Karpas-422 (cell line): ENCODE measurements around the gene MT1A. TPM values are rescaled to one million over a fixed set of nuclear protein-coding genes. Genes with fewer than 3 reads are reported as not detected.
A peak's percentile ranks its signal among the peaks of the same experiment; 100 is the strongest.

Experiments
- DNase-seq: peaks from one replicate; pipeline ENCODE4 v3.0.0-alpha.2; 2015
- H2AFZ ChIP-seq: fragments of 200-600 bp; sonication (generic); 2 replicates; pipeline ENCODE4 v1.6.1; 2014; ENCODE audit warnings: antibody characterized with exemption, low read length, mixed read lengths
- H3K27ac ChIP-seq: fragments of 200-600 bp; sonication (generic); 2 replicates; pipeline ENCODE4 v1.5.1; 2014; ENCODE audit warnings: mild to moderate bottlenecking, low read length, moderate library complexity
- H3K27me3 ChIP-seq: fragments of 200-600 bp; sonication (generic); 2 replicates; pipeline ENCODE4 v1.6.1; 2014; ENCODE audit warnings: low read length, mixed read lengths
- H3K36me3 ChIP-seq: fragments of 200-600 bp; sonication (generic); 2 replicates; pipeline ENCODE4 v1.6.1; 2014; ENCODE audit warnings: low read length, mixed read lengths; ENCODE audit not compliant: insufficient read depth
- H3K4me1 ChIP-seq: fragments of 200-600 bp; sonication (generic); 2 replicates; pipeline ENCODE4 v1.6.1; 2014; ENCODE audit warnings: mild to moderate bottlenecking, low read length, mixed read lengths
- H3K4me2 ChIP-seq: fragments of 200-600 bp; sonication (generic); 2 replicates; pipeline ENCODE4 v1.6.1; 2014; ENCODE audit warnings: low read length, low read depth, mild to moderate bottlenecking; ENCODE audit not compliant: poor library complexity, severe bottlenecking
- H3K4me3 ChIP-seq: fragments of 200-600 bp; sonication (generic); 2 replicates; pipeline ENCODE4 v1.5.1; 2014; ENCODE audit warnings: mild to moderate bottlenecking, antibody characterized with exemption, low read length, mixed read lengths
- H3K79me2 ChIP-seq: fragments of 200-600 bp; sonication (generic); 2 replicates; pipeline ENCODE4 v1.6.1; 2014; ENCODE audit warnings: mild to moderate bottlenecking, low read length, mixed read lengths
- H3K9ac ChIP-seq: fragments of 200-600 bp; sonication (generic); 2 replicates; pipeline ENCODE4 v1.6.0; 2014; ENCODE audit warnings: low read length
- H3K9me2 ChIP-seq: fragments of 200-600 bp; sonication (generic), shearing (Covaris generic); replicated peaks from 2 replicates; pipeline ENCODE4 v1.6.0; 2014; ENCODE audit warnings: mild to moderate bottlenecking, low read length, moderate library complexity; ENCODE audit not compliant: insufficient read depth
- H3K9me3 ChIP-seq: fragments of 300-700, 200-600 bp; sonication (generic); 2 replicates; pipeline ENCODE4 v1.6.1; 2014; ENCODE audit warnings: low read length, mixed read lengths
- H4K20me1 ChIP-seq: fragments of 200-600 bp; sonication (generic); 2 replicates; pipeline ENCODE4 v1.6.1; 2014; ENCODE audit warnings: mild to moderate bottlenecking, antibody characterized with exemption, low read length, low read depth; ENCODE audit not compliant: insufficient read depth
- total RNA-seq: library from RNA; depleted of rRNA; stranded (reverse); fragments of >200 nt; shearing (Covaris generic); gene quantifications from 2 replicates; pipeline ENCODE4 v1.2.3, GENCODE V29; 2014; ENCODE audit warnings: low replicate concordance

MT1A gene
- total RNA-seq, 1 experiment from 2014 or later, result not detected

DNA sequence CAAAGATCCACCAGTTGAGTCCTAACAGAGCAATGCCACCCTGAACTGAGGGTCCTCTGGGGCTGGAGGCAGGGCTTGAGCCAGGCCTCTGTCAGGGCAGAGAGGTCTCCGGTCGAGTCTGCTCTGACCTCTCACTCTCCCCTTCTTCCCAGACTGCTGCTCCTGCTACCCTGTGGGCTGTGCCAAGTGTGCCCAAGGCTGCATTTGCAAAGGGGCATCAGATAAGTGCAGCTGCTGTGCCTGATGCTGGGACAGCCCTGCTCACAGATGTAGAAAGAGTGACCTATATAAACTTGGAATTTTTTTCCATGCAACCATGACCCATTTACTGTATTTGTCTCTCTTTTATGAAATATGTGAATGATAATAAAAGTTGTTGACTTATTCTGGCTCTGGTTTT is 10.8 kb downstream of the MT1A start:
- no peak overlapping the region for H3K27ac ChIP-seq
- no peak overlapping the region for H3K4me2 ChIP-seq

DNA sequence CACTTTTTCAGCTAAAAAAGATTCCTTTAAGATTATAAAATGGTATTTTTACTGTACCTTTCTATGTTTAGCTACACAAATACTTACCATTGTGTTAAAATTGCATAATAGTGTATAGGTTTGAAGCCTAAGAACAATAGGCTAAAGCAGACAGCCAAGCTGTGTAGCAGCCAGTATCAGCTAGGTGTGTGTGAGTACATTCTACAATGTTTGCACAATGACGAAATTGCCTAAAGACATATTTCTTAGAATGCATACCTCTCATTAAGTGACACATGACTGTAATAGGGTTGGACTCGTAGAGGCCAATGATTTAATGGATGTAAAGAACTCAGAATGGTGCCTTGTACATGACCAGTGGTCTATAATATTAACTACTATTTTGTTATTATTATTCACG is 11.4 kb downstream of the MT1A start:
- Histone ChIP-seq H3K4me3 (no peak overlapping the region), H3K4me1 (peaks cover 52% of the 10 kb centered on the region), H3K4me2 (no peak overlapping the region), H3K27ac (no peak overlapping the region), H4K20me1 (no peaks in the 10 kb centered on the region), H3K9me2 (no peaks in the 10 kb centered on the region), H3K9ac (no peak overlapping the region), H3K36me3 (no peaks in the 10 kb centered on the region), H3K79me2 (no peaks in the 10 kb centered on the region), H3K9me3 (no peaks in the 10 kb centered on the region), H2AFZ (no peak overlapping the region), H3K27me3 (no peaks in the 10 kb centered on the region)
- DNase-seq, result no peak

More for the DNA sequence above, 10.8 kb downstream of the MT1A start:
- H3K4me1 ChIP-seq, result peaks cover 55% of the 10 kb centered on the region
- H3K79me2 ChIP-seq, result no peaks in the 10 kb centered on the region
- H3K9me3 ChIP-seq, result no peaks in the 10 kb centered on the region
- H3K9ac ChIP-seq, result no peak overlapping the region
- no peak overlapping the region for H3K4me3 ChIP-seq
- H4K20me1 ChIP-seq, result no peaks in the 10 kb centered on the region
- no peaks in the 10 kb centered on the region for H3K9me2 ChIP-seq
- no peaks in the 10 kb centered on the region for H3K36me3 ChIP-seq
- no peak for DNase-seq
- no peaks in the 10 kb centered on the region for H3K27me3 ChIP-seq
- H2AFZ ChIP-seq, result no peak overlapping the region

DNA sequence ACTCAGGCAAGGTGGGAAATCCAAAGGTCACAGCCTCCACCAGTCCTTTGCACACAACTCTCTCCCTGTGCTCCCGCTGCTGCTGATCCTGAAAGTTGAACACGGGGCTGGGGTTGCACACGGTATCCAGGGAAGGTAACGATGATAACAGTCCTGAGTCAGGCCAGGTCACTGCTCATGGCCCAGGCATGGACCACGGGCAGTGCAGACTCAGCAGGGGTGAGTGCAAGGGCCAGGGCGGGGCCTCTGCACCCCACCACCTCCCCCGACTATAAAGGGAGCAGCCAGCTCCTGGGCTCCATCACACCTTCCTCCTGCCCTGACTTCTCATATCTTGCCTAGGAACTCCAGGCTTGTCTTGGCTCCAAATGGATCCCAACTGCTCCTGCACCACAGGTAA is 13.1 kb downstream of the MT1A start, which contains the start of gene MT1B:
Gene MT1B, plus strand, starts transcription at position 301 of the 400 bp plus-strand sequence. Its CDS starts 68 bp downstream, at position 369.
- H3K4me2 ChIP-seq, result peak within 1 kb of the TSS; percentile 76
- H2AFZ ChIP-seq, result peak within 1 kb of the TSS; percentile 18; the same call in 1 of the 2 replicates
- H3K27me3 ChIP-seq, result no peaks in the 10 kb centered on the region

DNA sequence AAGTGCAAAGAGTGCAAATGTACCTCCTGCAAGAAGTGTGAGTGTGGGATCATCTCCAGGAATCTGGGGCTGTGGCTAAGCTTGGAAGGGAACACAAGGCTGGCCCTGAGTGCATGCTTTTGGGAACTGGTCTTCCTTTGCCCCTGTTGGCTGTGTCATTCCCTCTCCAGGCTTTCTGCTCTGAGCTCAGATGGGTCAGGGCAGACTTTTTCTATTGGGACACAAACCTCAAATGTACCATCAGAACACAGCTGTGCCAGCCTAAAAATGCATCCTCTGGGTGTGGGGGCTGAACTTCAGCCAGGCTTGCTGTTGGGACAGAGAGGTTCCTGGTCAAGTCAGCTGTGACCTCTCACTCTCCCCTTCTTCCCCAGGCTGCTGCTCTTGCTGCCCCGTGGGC is 14.1 kb downstream of the MT1A start:
- Histone ChIP-seq H3K27ac (peak overlapping the region; percentile 85; the same call in 1 of the 2 replicates), H3K36me3 (no peaks in the 10 kb centered on the region), H3K4me3 (peak overlapping the region; percentile 37; the same call in 1 of the 2 replicates), H3K4me2 (peak overlapping the region; percentile 76), H3K4me1 (peaks cover 37% of the 10 kb centered on the region), H3K9me2 (no peaks in the 10 kb centered on the region), H3K79me2 (no peaks in the 10 kb centered on the region), H3K27me3 (no peaks in the 10 kb centered on the region), H4K20me1 (no peaks in the 10 kb centered on the region), H2AFZ (peak overlapping the region; percentile 18; the same call in 1 of the 2 replicates), H3K9me3 (no peaks in the 10 kb centered on the region), H3K9ac (peak overlapping the region; percentile 55)
- no peak for DNase-seq

More for the DNA sequence above, 13.1 kb downstream of the MT1A start, which contains the start of gene MT1B:
- Histone ChIP-seq H3K27ac (no peak within 1 kb of the TSS; the same call in 1 of the 2 replicates), H3K36me3 (no peaks in the 10 kb centered on the region), H3K9ac (peak within 1 kb of the TSS; percentile 55), H3K9me2 (no peaks in the 10 kb centered on the region), H3K79me2 (no peaks in the 10 kb centered on the region), H3K4me1 (peaks cover 43% of the 10 kb centered on the region), H4K20me1 (no peaks in the 10 kb centered on the region), H3K9me3 (no peaks in the 10 kb centered on the region), H3K4me3 (no peak within 1 kb of the TSS; the same call in 1 of the 2 replicates)
- DNase-seq, result no peak

DNA sequence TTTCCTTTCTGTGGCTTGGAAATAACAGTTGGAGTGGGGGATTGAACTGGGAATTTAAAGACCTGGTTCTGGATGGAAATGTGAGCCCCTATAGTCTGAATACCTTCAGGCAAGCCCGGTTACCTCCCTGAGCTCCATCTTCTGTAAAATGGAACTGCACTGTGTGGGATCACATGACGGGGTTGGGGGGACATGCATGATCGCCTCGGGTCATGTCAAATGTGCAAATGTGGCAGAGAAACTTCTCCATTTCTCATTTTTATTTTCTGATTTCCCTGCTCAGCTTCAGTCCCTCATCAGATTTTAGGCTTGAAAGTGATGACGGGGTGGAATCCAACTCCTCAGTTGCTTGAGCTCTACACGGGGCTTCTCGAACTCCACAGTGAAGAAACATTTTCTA is 14.8 kb downstream of the MT1A start:
- H3K27ac ChIP-seq, result peak overlapping the region; percentile 85
- H4K20me1 ChIP-seq, result no peaks in the 10 kb centered on the region
- H3K4me1 ChIP-seq, result peaks cover 40% of the 10 kb centered on the region
- H3K27me3 ChIP-seq, result no peaks in the 10 kb centered on the region
- H3K79me2 ChIP-seq, result no peaks in the 10 kb centered on the region
- no peaks in the 10 kb centered on the region for H3K36me3 ChIP-seq
- H3K9ac ChIP-seq, result peak overlapping the region; percentile 55
- DNase-seq, result peak; percentile 89
- peak overlapping the region; percentile 18; the same call in 1 of the 2 replicates for H2AFZ ChIP-seq
- H3K9me3 ChIP-seq, result no peaks in the 10 kb centered on the region
- H3K4me3 ChIP-seq, result peak overlapping the region; percentile 37
- H3K4me2 ChIP-seq, result peak overlapping the region; percentile 76
- H3K9me2 ChIP-seq, result no peaks in the 10 kb centered on the region

DNA sequence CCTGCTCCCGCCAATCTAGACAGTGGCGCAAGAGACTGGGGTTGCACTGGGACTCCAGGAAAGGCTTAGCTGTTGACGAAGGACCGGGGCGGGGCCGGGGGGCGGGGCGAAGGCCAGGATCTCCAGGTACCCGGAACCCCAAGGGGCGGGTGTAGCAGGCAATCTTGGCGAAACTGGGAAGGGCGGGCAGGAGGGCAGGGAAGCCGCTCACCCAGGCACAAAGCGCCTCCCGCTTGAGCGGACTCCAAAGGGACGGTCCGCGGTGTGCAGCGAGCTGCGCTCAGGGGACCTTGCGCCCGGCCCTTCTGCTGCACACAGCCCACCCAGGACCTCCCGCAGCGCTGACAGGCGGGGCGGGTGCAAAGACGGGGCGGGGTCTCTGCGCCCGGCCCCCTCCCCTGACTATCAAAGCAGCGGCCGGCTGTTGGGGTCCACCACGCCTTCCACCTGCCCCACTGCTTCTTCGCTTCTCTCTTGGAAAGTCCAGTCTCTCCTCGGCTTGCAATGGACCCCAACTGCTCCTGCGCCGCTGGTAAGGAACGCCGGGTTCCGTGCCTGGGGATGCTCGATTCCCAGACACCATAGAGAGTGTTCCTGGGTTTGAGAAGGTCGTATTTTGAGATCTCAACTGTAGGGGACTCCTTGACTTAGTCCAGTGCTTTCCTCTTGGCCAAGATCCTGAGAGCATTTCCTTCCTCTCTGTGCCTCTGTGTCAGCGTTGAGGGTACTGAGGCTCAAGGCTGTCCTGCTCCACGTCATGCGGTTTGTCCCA is 19.3 kb downstream of the MT1A start, which contains the start of gene MT1F:
Gene MT1F, plus strand, starts transcription at position 405 of the 772 bp plus-strand sequence. Its CDS starts 100 bp downstream, at position 505.
- peak within 1 kb of the TSS; percentile 71 for H3K9ac ChIP-seq
- H3K36me3 ChIP-seq, result no peaks in the 10 kb centered on the region
- H3K4me1 ChIP-seq, result peaks cover 42% of the 10 kb centered on the region
- H4K20me1 ChIP-seq, result no peaks in the 10 kb centered on the region
- H3K9me2 ChIP-seq, result no peaks in the 10 kb centered on the region
- peak within 1 kb of the TSS; percentile 78; the same call in 1 of the 2 replicates for H2AFZ ChIP-seq
- DNase-seq, result peak; percentile 87
- H3K27ac ChIP-seq, result no peak within 1 kb of the TSS
- H3K9me3 ChIP-seq, result no peaks in the 10 kb centered on the region
- peak within 1 kb of the TSS; percentile 73 for H3K4me3 ChIP-seq
- peak within 1 kb of the TSS; percentile 84 for H3K4me2 ChIP-seq
- H3K27me3 ChIP-seq, result no peaks in the 10 kb centered on the region
- H3K79me2 ChIP-seq, result no peaks in the 10 kb centered on the region

DNA sequence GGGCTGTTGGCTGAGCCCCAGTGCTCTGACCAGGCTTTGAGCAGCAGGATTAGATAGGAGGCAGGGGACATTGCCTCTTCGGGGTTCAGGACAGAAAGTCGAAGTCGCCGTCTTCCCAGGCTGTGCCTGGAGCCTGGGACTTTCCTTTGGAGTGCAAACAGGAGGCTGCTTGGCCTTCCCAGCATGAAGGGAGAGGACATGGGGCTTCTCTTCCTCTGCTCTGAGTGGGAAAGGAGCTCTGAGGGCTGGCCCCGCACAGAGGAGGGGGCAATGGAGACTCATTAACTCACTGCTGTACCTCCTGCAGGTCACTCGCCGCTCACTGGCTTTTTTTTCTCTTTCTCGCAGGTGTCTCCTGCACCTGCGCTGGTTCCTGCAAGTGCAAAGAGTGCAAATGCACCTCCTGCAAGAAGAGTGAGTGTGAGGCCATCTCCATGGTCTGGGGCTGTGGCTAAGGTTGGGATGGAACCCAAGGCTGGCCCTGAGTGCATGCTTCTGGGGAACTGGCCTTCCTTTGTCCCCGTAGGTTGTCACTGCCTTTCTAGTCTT is 19.9 kb downstream of the MT1A start:
- Histone ChIP-seq H4K20me1 (no peaks in the 10 kb centered on the region), H3K9me3 (no peaks in the 10 kb centered on the region), H3K27ac (no peak overlapping the region), H3K79me2 (no peaks in the 10 kb centered on the region), H2AFZ (peak overlapping the region; percentile 78; the same call in 1 of the 2 replicates), H3K27me3 (no peaks in the 10 kb centered on the region), H3K4me2 (peak overlapping the region; percentile 84), H3K9ac (peak overlapping the region; percentile 71), H3K4me1 (peaks cover 36% of the 10 kb centered on the region), H3K36me3 (no peaks in the 10 kb centered on the region), H3K9me2 (no peaks in the 10 kb centered on the region), H3K4me3 (peak overlapping the region; percentile 73)
- no peak for DNase-seq
